AG09309 (cell line): ENCODE measurements around the gene SSNA1.

ENCODE experiments used
- DNase-seq: peaks from one replicate; pipeline ENCODE4 v3.0.0-alpha.2; 2010; ENCODE audit warnings: low read depth
- H3K4me3 ChIP-seq: 2 replicates; pipeline ENCODE4 v1.5.1; 2011; ENCODE audit warnings: mild to moderate bottlenecking, low read depth, low read length, moderate library complexity; ENCODE audit not compliant: control insufficient read depth
- TF ChIP-seq, protein P1 (sequence below): IDR thresholded peaks from 2 replicates; pipeline ENCODE4 v1.5.1; 2011; ENCODE audit warnings: mild to moderate bottlenecking, low read depth, low read length, inconsistent platforms; ENCODE audit not compliant: insufficient read depth, control insufficient read depth; ENCODE audit errors: missing control alignments

Gene SSNA1

GRCh38 chr9:137160716-137161557 is 27.5 kb upstream of the SSNA1 start:
- TF ChIP-seq, protein P1, sequence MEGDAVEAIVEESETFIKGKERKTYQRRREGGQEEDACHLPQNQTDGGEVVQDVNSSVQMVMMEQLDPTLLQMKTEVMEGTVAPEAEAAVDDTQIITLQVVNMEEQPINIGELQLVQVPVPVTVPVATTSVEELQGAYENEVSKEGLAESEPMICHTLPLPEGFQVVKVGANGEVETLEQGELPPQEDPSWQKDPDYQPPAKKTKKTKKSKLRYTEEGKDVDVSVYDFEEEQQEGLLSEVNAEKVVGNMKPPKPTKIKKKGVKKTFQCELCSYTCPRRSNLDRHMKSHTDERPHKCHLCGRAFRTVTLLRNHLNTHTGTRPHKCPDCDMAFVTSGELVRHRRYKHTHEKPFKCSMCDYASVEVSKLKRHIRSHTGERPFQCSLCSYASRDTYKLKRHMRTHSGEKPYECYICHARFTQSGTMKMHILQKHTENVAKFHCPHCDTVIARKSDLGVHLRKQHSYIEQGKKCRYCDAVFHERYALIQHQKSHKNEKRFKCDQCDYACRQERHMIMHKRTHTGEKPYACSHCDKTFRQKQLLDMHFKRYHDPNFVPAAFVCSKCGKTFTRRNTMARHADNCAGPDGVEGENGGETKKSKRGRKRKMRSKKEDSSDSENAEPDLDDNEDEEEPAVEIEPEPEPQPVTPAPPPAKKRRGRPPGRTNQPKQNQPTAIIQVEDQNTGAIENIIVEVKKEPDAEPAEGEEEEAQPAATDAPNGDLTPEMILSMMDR: no peak
- no peak overlapping the region for H3K4me3 ChIP-seq
- no peak for DNase-seq

DNA sequence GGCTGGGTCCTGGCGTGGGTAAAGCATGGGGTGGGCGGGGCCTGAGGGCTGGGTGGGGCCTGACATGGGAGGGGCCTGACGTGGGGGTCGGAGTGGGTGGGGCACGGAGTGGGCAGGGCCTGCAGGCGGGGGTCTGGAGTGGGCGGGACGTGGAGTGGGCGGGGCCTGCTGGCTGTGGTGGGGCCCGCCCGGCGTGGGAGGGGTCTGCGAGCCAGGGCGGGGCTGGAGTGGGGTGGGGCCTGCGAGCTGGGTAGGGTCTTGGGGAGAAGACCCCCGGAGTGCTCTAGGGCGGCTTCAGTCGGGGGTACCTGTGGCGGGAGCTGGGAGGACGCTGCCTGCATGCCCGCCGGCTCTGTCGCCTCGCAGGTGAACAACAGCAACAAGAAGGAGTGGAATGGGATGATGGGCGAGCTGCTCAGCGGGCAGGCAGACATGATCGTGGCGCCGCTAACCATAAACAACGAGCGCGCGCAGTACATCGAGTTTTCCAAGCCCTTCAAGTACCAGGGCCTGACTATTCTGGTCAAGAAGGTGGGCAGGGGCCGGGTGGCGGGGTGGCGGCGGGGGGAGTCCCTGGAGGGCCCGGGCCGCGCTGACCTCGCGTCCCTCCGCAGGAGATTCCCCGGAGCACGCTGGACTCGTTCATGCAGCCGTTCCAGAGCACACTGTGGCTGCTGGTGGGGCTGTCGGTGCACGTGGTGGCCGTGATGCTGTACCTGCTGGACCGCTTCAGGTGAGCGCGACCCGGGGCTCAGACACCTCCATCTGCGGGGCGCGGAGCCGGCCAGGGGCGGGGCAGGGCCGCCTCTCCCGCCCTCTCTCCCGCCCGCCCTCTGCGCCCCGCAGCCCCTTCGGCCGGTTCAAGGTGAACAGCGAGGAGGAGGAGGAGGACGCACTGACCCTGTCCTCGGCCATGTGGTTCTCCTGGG is 26.7 kb upstream of the SSNA1 start:
- no peak for DNase-seq
- TF ChIP-seq, protein P1: no peak
- H3K4me3 ChIP-seq: no peak overlapping the region

DNA sequence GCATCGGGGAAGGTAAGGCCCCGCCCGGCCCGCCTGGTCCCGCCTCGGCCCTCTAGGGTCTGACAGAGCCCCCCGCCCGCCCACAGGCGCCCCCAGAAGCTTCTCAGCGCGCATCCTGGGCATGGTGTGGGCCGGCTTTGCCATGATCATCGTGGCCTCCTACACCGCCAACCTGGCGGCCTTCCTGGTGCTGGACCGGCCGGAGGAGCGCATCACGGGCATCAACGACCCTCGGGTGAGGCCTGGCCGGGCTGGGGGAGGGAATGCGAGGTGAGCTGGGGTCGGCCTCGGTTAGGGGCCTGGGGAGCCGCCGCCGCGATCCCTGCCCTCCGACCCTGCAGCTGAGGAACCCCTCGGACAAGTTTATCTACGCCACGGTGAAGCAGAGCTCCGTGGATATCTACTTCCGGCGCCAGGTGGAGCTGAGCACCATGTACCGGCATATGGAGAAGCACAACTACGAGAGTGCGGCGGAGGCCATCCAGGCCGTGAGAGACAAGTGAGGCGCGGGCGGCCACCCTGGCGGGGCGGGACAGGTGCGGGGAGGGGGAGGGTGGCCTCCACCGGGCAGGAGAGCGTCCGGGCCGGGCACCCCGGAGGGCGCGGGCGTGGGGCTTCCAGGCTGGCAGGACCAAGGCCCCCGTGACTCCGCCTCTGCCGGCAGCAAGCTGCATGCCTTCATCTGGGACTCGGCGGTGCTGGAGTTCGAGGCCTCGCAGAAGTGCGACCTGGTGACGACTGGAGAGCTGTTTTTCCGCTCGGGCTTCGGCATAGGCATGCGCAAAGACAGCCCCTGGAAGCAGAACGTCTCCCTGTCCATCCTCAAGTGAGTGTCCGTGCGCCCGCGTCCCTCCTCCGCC is 25.7 kb upstream of the SSNA1 start:
- TF ChIP-seq, protein P1: no peak
- no peak for DNase-seq
- H3K4me3 ChIP-seq: peak overlapping the region; percentile 9

- peak overlapping the region; percentile 9 for H3K4me3 ChIP-seq
- no peak for DNase-seq
Observed at GRCh38 chr9:137163365-137163715, 25.1 kb upstream of the SSNA1 start.

GRCh38 chr9:137163805-137164204 is 24.7 kb upstream of the SSNA1 start:
- TF ChIP-seq, protein P1: no peak
- DNase-seq: no peak
- H3K4me3 ChIP-seq: no peak overlapping the region

More at GRCh38 chr9:137163365-137163715, 25.1 kb upstream of the SSNA1 start:
- TF ChIP-seq, protein P1: no peak

GRCh38 chr9:137164370-137165249 is 23.9 kb upstream of the SSNA1 start:
- H3K4me3 ChIP-seq: no peak overlapping the region
- TF ChIP-seq, protein P1: no peak
- no peak for DNase-seq
